ENCODE results near the gene MOB3A. TPM values are rescaled to one million over a fixed set of nuclear protein-coding genes. Genes with fewer than 3 reads are reported as not detected.

The MOB3A gene
- total and polyA plus RNA-seq, 12 donors, result 8.9 to 30.5 (median 15.7) TPM

GRCh38 chr19:2118438-2118837 is 22.3 kb upstream of the MOB3A start:
- TF ChIP-seq CTCF (IDR thresholded peaks at IDR 0.05), result no peak
- H3K4me1 ChIP-seq, result no peaks in the 10 kb centered on the region
- no peaks in the 10 kb centered on the region for H3K9me3 ChIP-seq
- peaks cover 33 to 100% (median 97%) of the 10 kb centered on the region in 9 donors for H3K36me3 ChIP-seq
- intact Hi-C loops (cut with DNase I), result no loop called here
- no peaks in the 10 kb centered on the region for H3K27me3 ChIP-seq
- 93 to 94% methylated on average over 18 of the region's 18 CpGs for WGBS, 2 donors
- DNase-seq (peak in 1 of 2 donors; percentile 7), ATAC-seq (no peak)
- no peak overlapping the region for H3K27ac ChIP-seq
- no peak overlapping the region for H3K4me3 ChIP-seq

GRCh38 chr19:2117215-2117960 is 21.3 kb upstream of the MOB3A start:
- Histone ChIP-seq H3K27me3 (no peaks in the 10 kb centered on the region), H3K4me3 (no peak overlapping the region), H3K9me3 (no peaks in the 10 kb centered on the region), H3K4me1 (peaks cover 0 to 6% (median 0%) of the 10 kb centered on the region in 9 donors), H3K36me3 (peaks cover 29 to 100% (median 97%) of the 10 kb centered on the region in 9 donors), H3K27ac (no peak overlapping the region)
- intact Hi-C loops (cut with DNase I), result no loop called here
- ATAC-seq, result no peak
- 93 to 94% methylated on average over 27 of the region's 27 CpGs for WGBS, 2 donors
- DNase-seq, result peak in 1 of 2 donors; percentile 6
- TF ChIP-seq CTCF (IDR thresholded peaks at IDR 0.05), result no peak

GRCh38 chr19:2116507-2116906 is 20.4 kb upstream of the MOB3A start:
- Histone ChIP-seq H3K27ac (no peak overlapping the region), H3K4me3 (no peak overlapping the region), H3K27me3 (no peaks in the 10 kb centered on the region), H3K9me3 (no peaks in the 10 kb centered on the region), H3K36me3 (peaks cover 29 to 100% (median 93%) of the 10 kb centered on the region in 9 donors), H3K4me1 (peaks cover 0 to 6% (median 0%) of the 10 kb centered on the region in 9 donors)
- no peak for ATAC-seq
- WGBS, 2 donors, result 94 to 96% methylated on average over 25 of the region's 25 CpGs
- DNase-seq, result peak in 1 of 2 donors; percentile 9
- intact Hi-C loops (cut with DNase I), result no loop called here
- no peak for TF ChIP-seq CTCF (IDR thresholded peaks at IDR 0.05)

GRCh38 chr19:2115911-2116426 is 19.8 kb upstream of the MOB3A start:
- Histone ChIP-seq H3K4me3 (no peak overlapping the region), H3K9me3 (no peaks in the 10 kb centered on the region), H3K27me3 (no peaks in the 10 kb centered on the region), H3K36me3 (peaks cover 28 to 100% (median 93%) of the 10 kb centered on the region in 9 donors), H3K4me1 (peaks cover 0 to 6% (median 0%) of the 10 kb centered on the region in 9 donors), H3K27ac (no peak overlapping the region)
- WGBS, 2 donors, result 95 to 96% methylated on average over 24 of the region's 24 CpGs
- intact Hi-C loops (cut with DNase I), result no loop called here
- ATAC-seq (no peak), DNase-seq (no peak)
- no peak for TF ChIP-seq CTCF (IDR thresholded peaks at IDR 0.05)

All from heart right ventricle (tissue), 16 donors.